ENCODE data around the gene OPHN1. TPM values are rescaled to one million over a fixed set of nuclear protein-coding genes. Genes with fewer than 3 reads are reported as not detected.

OPHN1 gene
- total and polyA plus RNA-seq, 2 donors (not counting 1 experiment from before 2014, with no cell fraction given), result 2.9 to 8.3 TPM

GRCh38 chrX:68376373-68376772 is 56.9 kb downstream of the OPHN1 start:
- Histone ChIP-seq H3K9me3 (ENCODE audit: control insufficient read depth, insufficient read depth, low read depth, low read length) (no peaks in the 10 kb centered on the region), H3K27ac (ENCODE audit: insufficient read depth, low read length) (no peak overlapping the region), H3K27me3 (ENCODE audit: control insufficient read depth, insufficient read depth, low read length) (no peaks in the 10 kb centered on the region), H2AFZ (ENCODE audit: low read length) (no peak overlapping the region), H3K9ac (ENCODE audit: insufficient read depth, low read length) (no peak overlapping the region), H4K20me1 (ENCODE audit: control insufficient read depth, extremely low read depth, insufficient read depth, low read length) (no peaks in the 10 kb centered on the region), H3K4me2 (ENCODE audit: extremely low read depth, insufficient read depth, low read length) (no peak overlapping the region), H3K79me2 (ENCODE audit: control insufficient read depth, insufficient read depth, low read length) (no peaks in the 10 kb centered on the region), H3K4me1 (ENCODE audit: control insufficient read depth, extremely low read depth, insufficient read depth, low read length) (no peaks in the 10 kb centered on the region), H3K36me3 (ENCODE audit: control insufficient read depth, insufficient read depth, low read length) (no peaks in the 10 kb centered on the region), H3K4me3 (replicated peaks in 1 of 4; ENCODE audit: control extremely low read depth in 1 of 4, insufficient read depth in 1 of 4, low read depth in 3 of 4, low read length in 4 of 4) (no peak overlapping the region)
- TF ChIP-seq EZH2 (IDR thresholded peaks at IDR 0.05; ENCODE audit: low read length, missing control alignments) (no peak), CTCF (conservative IDR thresholded peaks at IDR 0.05 in 1 of 2, IDR thresholded peaks at IDR 0.05 in 1 of 2; ENCODE audit: low read depth in 1 of 2, low read length in 2 of 2) (no peak)
- DNase-seq (ENCODE audit: low read depth in 2 of 2), result no peak

- Histone ChIP-seq H3K27ac (ENCODE audit: insufficient read depth, low read length) (no peak overlapping the region), H3K36me3 (ENCODE audit: control insufficient read depth, insufficient read depth, low read length) (no peaks in the 10 kb centered on the region), H4K20me1 (ENCODE audit: control insufficient read depth, extremely low read depth, insufficient read depth, low read length) (no peaks in the 10 kb centered on the region), H3K9me3 (ENCODE audit: control insufficient read depth, insufficient read depth, low read depth, low read length) (no peaks in the 10 kb centered on the region), H3K4me1 (ENCODE audit: control insufficient read depth, extremely low read depth, insufficient read depth, low read length) (no peaks in the 10 kb centered on the region), H3K4me2 (ENCODE audit: extremely low read depth, insufficient read depth, low read length) (no peak overlapping the region), H2AFZ (ENCODE audit: low read length) (no peak overlapping the region), H3K4me3 (replicated peaks in 1 of 4; ENCODE audit: control extremely low read depth in 1 of 4, insufficient read depth in 1 of 4, low read depth in 3 of 4, low read length in 4 of 4) (no peak overlapping the region), H3K79me2 (ENCODE audit: control insufficient read depth, insufficient read depth, low read length) (no peaks in the 10 kb centered on the region), H3K9ac (ENCODE audit: insufficient read depth, low read length) (no peak overlapping the region), H3K27me3 (ENCODE audit: control insufficient read depth, insufficient read depth, low read length) (no peaks in the 10 kb centered on the region)
- DNase-seq (ENCODE audit: low read depth in 2 of 2), result no peak
- no peak for TF ChIP-seq CTCF (conservative IDR thresholded peaks at IDR 0.05 in 1 of 2, IDR thresholded peaks at IDR 0.05 in 1 of 2; ENCODE audit: low read depth in 1 of 2, low read length in 2 of 2)
- no peak for TF ChIP-seq EZH2 (IDR thresholded peaks at IDR 0.05; ENCODE audit: low read length, missing control alignments)
Observed at GRCh38 chrX:68375803-68376202, 57.5 kb downstream of the OPHN1 start.

- no peaks in the 10 kb centered on the region for H3K4me1 ChIP-seq (ENCODE audit: control insufficient read depth, extremely low read depth, insufficient read depth, low read length)
- no peak overlapping the region for H3K27ac ChIP-seq (ENCODE audit: insufficient read depth, low read length)
- H2AFZ ChIP-seq (ENCODE audit: low read length), result no peak overlapping the region
- TF ChIP-seq CTCF (conservative IDR thresholded peaks at IDR 0.05 in 1 of 2, IDR thresholded peaks at IDR 0.05 in 1 of 2; ENCODE audit: low read depth in 1 of 2, low read length in 2 of 2), result no peak
- TF ChIP-seq EZH2 (IDR thresholded peaks at IDR 0.05; ENCODE audit: low read length, missing control alignments), result no peak
- H3K9ac ChIP-seq (ENCODE audit: insufficient read depth, low read length), result no peak overlapping the region
- H3K4me2 ChIP-seq (ENCODE audit: extremely low read depth, insufficient read depth, low read length), result no peak overlapping the region
- no peaks in the 10 kb centered on the region for H3K27me3 ChIP-seq (ENCODE audit: control insufficient read depth, insufficient read depth, low read length)
- no peaks in the 10 kb centered on the region for H3K79me2 ChIP-seq (ENCODE audit: control insufficient read depth, insufficient read depth, low read length)
- no peaks in the 10 kb centered on the region for H3K9me3 ChIP-seq (ENCODE audit: control insufficient read depth, insufficient read depth, low read depth, low read length)
- no peaks in the 10 kb centered on the region for H3K36me3 ChIP-seq (ENCODE audit: control insufficient read depth, insufficient read depth, low read length)
- no peaks in the 10 kb centered on the region for H4K20me1 ChIP-seq (ENCODE audit: control insufficient read depth, extremely low read depth, insufficient read depth, low read length)
- no peak for DNase-seq (ENCODE audit: low read depth in 2 of 2)
- no peak overlapping the region for H3K4me3 ChIP-seq (replicated peaks in 1 of 4; ENCODE audit: control extremely low read depth in 1 of 4, insufficient read depth in 1 of 4, low read depth in 3 of 4, low read length in 4 of 4)
Observed at GRCh38 chrX:68372665-68373064, 60.6 kb downstream of the OPHN1 start.

Data from fibroblast of lung (primary cell).